TTC549 (cell line): Measurements from ENCODE around the gene STXBP5L.
"Not testable (repeated sequence)": the region's sequence is repeated elsewhere in the genome, so short reads cannot be mapped to it uniquely, and the experiment has no call there.

ENCODE experiments used
- FAIRE-seq: peaks from 2 replicates; lab custom pipeline; 2012; peaks lifted over from hg19 to GRCh38; lab: Jason Lieb, UNC

Gene STXBP5L

GRCh38 chr3:121436074-121436473 is 528.1 kb downstream of the STXBP5L start:
- no peak for FAIRE-seq

GRCh38 chr3:121436641-121437040 is 528.6 kb downstream of the STXBP5L start:
- FAIRE-seq = no peak

- no peak for FAIRE-seq
Measured at GRCh38 chr3:121443456-121443855, 535.5 kb downstream of the STXBP5L start.

- FAIRE-seq = not testable (repeated sequence)
Measured at GRCh38 chr3:121451752-121452151, 543.7 kb downstream of the STXBP5L start.

- no peak for FAIRE-seq
Measured at GRCh38 chr3:121462565-121462964, 554.6 kb downstream of the STXBP5L start.

GRCh38 chr3:121463745-121464144 is 555.7 kb downstream of the STXBP5L start:
- no peak for FAIRE-seq

- FAIRE-seq = no peak
Measured at GRCh38 chr3:121467085-121467484, 559.1 kb downstream of the STXBP5L start.

- FAIRE-seq = no peak
Measured at GRCh38 chr3:121473001-121473400, 565.0 kb downstream of the STXBP5L start.
